GM23248 (cell line): ENCODE measurements around the gene TOMM70. TPM values are rescaled to one million over a fixed set of nuclear protein-coding genes. Genes with fewer than 3 reads are reported as not detected.

Experiments
- DNase-seq: peaks from one replicate; pipeline ENCODE4 v3.0.0-alpha.2; 2015
- H2AFZ ChIP-seq: fragments of 200-600 bp; sonication (generic); 2 replicates; pipeline ENCODE4 v1.6.1; 2016; ENCODE audit warnings: antibody characterized with exemption
- H3F3A ChIP-seq: fragments of 200-600 bp; sonication (generic); 2 replicates; pipeline ENCODE4 v1.6.1; 2016; ENCODE audit warnings: mild to moderate bottlenecking, antibody characterized with exemption, mixed run types; ENCODE audit not compliant: insufficient read depth
- H3K27ac ChIP-seq: fragments of 200-600 bp; sonication (generic); 2 replicates; pipeline ENCODE4 v1.5.1; 2016; ENCODE audit warnings: mild to moderate bottlenecking
- H3K27me3 ChIP-seq: fragments of 200-600 bp; sonication (generic); replicated peaks from 2 replicates; pipeline ENCODE4 v1.6.1; 2016; ENCODE audit warnings: mild to moderate bottlenecking; ENCODE audit not compliant: insufficient read depth
- H3K36me3 ChIP-seq: fragments of 200-600 bp; sonication (generic); 2 replicates; pipeline ENCODE4 v1.6.1; 2016; ENCODE audit warnings: low read depth, mild to moderate bottlenecking
- H3K4me1 ChIP-seq: fragments of 200-600 bp; sonication (generic); 2 replicates; pipeline ENCODE4 v1.6.1; 2016; ENCODE audit warnings: mild to moderate bottlenecking; ENCODE audit not compliant: insufficient read depth
- H3K4me2 ChIP-seq: fragments of 200-600 bp; sonication (generic); one replicate; pipeline ENCODE4 v1.6.1; 2016; ENCODE audit warnings: mild to moderate bottlenecking; ENCODE audit not compliant: unreplicated experiment
- H3K4me3 ChIP-seq: fragments of 200-600 bp; sonication (generic); 2 replicates; pipeline ENCODE4 v1.5.1; 2016; ENCODE audit warnings: mild to moderate bottlenecking
- H3K79me2 ChIP-seq: fragments of 200-600 bp; sonication (generic); 2 replicates; pipeline ENCODE4 v1.6.1; 2016; ENCODE audit warnings: mild to moderate bottlenecking; ENCODE audit not compliant: insufficient read depth
- H3K9ac ChIP-seq: fragments of 200-600 bp; sonication (generic); 2 replicates; pipeline ENCODE4 v1.6.1; 2016; ENCODE audit warnings: mild to moderate bottlenecking
- H3K9me2 ChIP-seq: fragments of 200-600 bp; sonication (generic); 2 replicates; pipeline ENCODE4 v1.6.1; 2016; ENCODE audit warnings: mixed run types, mild to moderate bottlenecking, moderate library complexity; ENCODE audit not compliant: insufficient read depth
- H3K9me3 ChIP-seq: fragments of 200-600 bp; sonication (generic); one replicate; pipeline ENCODE4 v1.6.1; 2017; ENCODE audit warnings: low read depth
- H4K20me1 ChIP-seq: fragments of 200-600 bp; sonication (generic); 2 replicates; pipeline ENCODE4 v1.6.0; 2016; ENCODE audit not compliant: insufficient read depth
- EZH2 ChIP-seq: fragments of 200-600 bp; sonication (generic); IDR thresholded peaks from 2 replicates; pipeline ENCODE4 v1.6.1; 2018; ENCODE audit warnings: antibody characterized with exemption, mild to moderate bottlenecking; ENCODE audit not compliant: insufficient read depth, poor library complexity, severe bottlenecking
- EZH2phosphoT487 ChIP-seq: fragments of 200-600 bp; sonication (generic); IDR thresholded peaks from 2 replicates; pipeline ENCODE4 v1.6.1; 2018; ENCODE audit warnings: antibody characterized with exemption, moderate library complexity, mild to moderate bottlenecking, low read depth; ENCODE audit not compliant: insufficient read depth
- WGBS, 2 experiments: methylation state at CpG; one replicate each; pipeline ENCODE4 v1.1.6; 2015 to 2017; ENCODE audit warnings: low lambda C conversion rate in 2 of 2, low coverage in 1 of 2; ENCODE audit errors: missing lambda C conversion rate in 2 of 2; 5-methylcytosine and 5-hydroxymethylcytosine counted together
- in situ Hi-C: fragments of 300-500 bp; cut with MboI; formaldehyde crosslinking; loops from 2 replicates; pipeline ENCODE4 v1.15.0; 2020
- polyA plus RNA-seq: library from polyadenylated mRNA; unstranded; fragments of >200 nt; fragmentation: Nextera tagmentation; extraction: Ambion mirVana; gene quantifications from 2 replicates; pipeline ENCODE4 v1.2.1, GENCODE V29; 2016
- total RNA-seq: library from RNA; depleted of rRNA; stranded (reverse); fragments of >200 nt; shearing (Covaris generic); gene quantifications from 2 replicates; pipeline ENCODE4 v1.2.3, GENCODE V29; 2014

Gene TOMM70
- total and polyA plus RNA-seq, 2 experiments from 2014 or later = 21.5 to 50.7 TPM

GRCh38 chr3:100368441-100368840 lies 32.4 kb downstream of the TOMM70 start:
- no peak for DNase-seq
- TF ChIP-seq EZH2phosphoT487 = no peak
- no peak for TF ChIP-seq EZH2
- 0 out of 2 replicates have a peak, but pooled peaks cover 7% of the 10 kb centered on the region for H3F3A ChIP-seq
- peaks cover 4% of the 10 kb centered on the region; the same call in 1 of the 2 replicates for H3K4me1 ChIP-seq
- no peaks in the 10 kb centered on the region for H3K27me3 ChIP-seq
- H3K27ac ChIP-seq = no peak overlapping the region
- H2AFZ ChIP-seq = no peak overlapping the region
- H3K36me3 ChIP-seq = peaks cover 69% of the 10 kb centered on the region
- no peaks in the 10 kb centered on the region for H3K9me3 ChIP-seq
- no peak overlapping the region for H3K9ac ChIP-seq
- in situ Hi-C loops = no loop called here
- H3K4me3 ChIP-seq = no peak overlapping the region
- 89 to 91% methylated on average over 8 of the region's 8 CpGs for WGBS, 2 experiments
- no peaks in the 10 kb centered on the region; the same call in 1 of the 2 replicates for H3K79me2 ChIP-seq
- H3K4me2 ChIP-seq = no peak overlapping the region
- no peaks in the 10 kb centered on the region for H3K9me2 ChIP-seq
- H4K20me1 ChIP-seq = no peaks in the 10 kb centered on the region

GRCh38 chr3:100366424-100366823 lies 34.5 kb downstream of the TOMM70 start:
- no peak for TF ChIP-seq EZH2
- no peak for TF ChIP-seq EZH2phosphoT487
- Histone ChIP-seq H4K20me1 (no peaks in the 10 kb centered on the region), H3K79me2 (no peaks in the 10 kb centered on the region; the same call in 1 of the 2 replicates), H3K4me3 (no peak overlapping the region), H3K27ac (no peak overlapping the region), H3K4me1 (peaks cover 4% of the 10 kb centered on the region; the same call in 1 of the 2 replicates), H3K9me2 (no peaks in the 10 kb centered on the region), H2AFZ (no peak overlapping the region), H3K4me2 (no peak overlapping the region), H3K36me3 (peaks cover 64% of the 10 kb centered on the region), H3K9ac (no peak overlapping the region), H3K27me3 (no peaks in the 10 kb centered on the region), H3K9me3 (no peaks in the 10 kb centered on the region), H3F3A (no peaks in the 10 kb centered on the region)
- WGBS, 2 experiments = 76 to 80% methylated on average over 2 of the region's 2 CpGs
- no peak for DNase-seq
- in situ Hi-C loops = no loop called here

- Histone ChIP-seq H3F3A (peaks cover 5% of the 10 kb centered on the region; the same call in 1 of the 2 replicates), H3K79me2 (no peaks in the 10 kb centered on the region; the same call in 1 of the 2 replicates), H3K4me2 (no peak overlapping the region), H3K9me2 (no peaks in the 10 kb centered on the region), H3K4me1 (no peaks in the 10 kb centered on the region), H3K9ac (no peak overlapping the region), H3K27ac (no peak overlapping the region), H3K36me3 (peaks cover 56% of the 10 kb centered on the region), H4K20me1 (no peaks in the 10 kb centered on the region), H3K4me3 (no peak overlapping the region), H3K27me3 (no peaks in the 10 kb centered on the region), H3K9me3 (no peaks in the 10 kb centered on the region), H2AFZ (no peak overlapping the region)
- 99 to 100% methylated on average over 3 of the region's 3 CpGs for WGBS, 2 experiments
- in situ Hi-C loops = no loop called here
- TF ChIP-seq EZH2 (no peak), EZH2phosphoT487 (no peak)
- DNase-seq = no peak
These were observed 36.5 kb downstream of the TOMM70 start for GRCh38 chr3:100364421-100364820.

GRCh38 chr3:100361897-100362296 lies 39.0 kb downstream of the TOMM70 start:
- Histone ChIP-seq H3K9ac (no peak overlapping the region), H3K9me3 (no peaks in the 10 kb centered on the region), H2AFZ (no peak overlapping the region), H3K4me2 (no peak overlapping the region), H3K36me3 (peaks cover 42% of the 10 kb centered on the region), H3F3A (peaks cover 18% of the 10 kb centered on the region; the same call in 1 of the 2 replicates), H3K27ac (no peak overlapping the region), H3K79me2 (no peaks in the 10 kb centered on the region; the same call in 1 of the 2 replicates), H4K20me1 (no peaks in the 10 kb centered on the region), H3K4me1 (no peaks in the 10 kb centered on the region), H3K27me3 (no peaks in the 10 kb centered on the region), H3K4me3 (no peak overlapping the region), H3K9me2 (no peaks in the 10 kb centered on the region)
- in situ Hi-C loops = no loop called here
- TF ChIP-seq EZH2 (no peak), EZH2phosphoT487 (no peak)
- 66 to 73% methylated on average over 1 of the region's 1 CpG for WGBS, 2 experiments
- no peak for DNase-seq
